ENCODE measurements around the gene PRDM4.
"Not testable (repeated sequence)": the region's sequence is repeated elsewhere in the genome, so short reads cannot be mapped to it uniquely, and the experiment has no call there.

The PRDM4 gene

DNA sequence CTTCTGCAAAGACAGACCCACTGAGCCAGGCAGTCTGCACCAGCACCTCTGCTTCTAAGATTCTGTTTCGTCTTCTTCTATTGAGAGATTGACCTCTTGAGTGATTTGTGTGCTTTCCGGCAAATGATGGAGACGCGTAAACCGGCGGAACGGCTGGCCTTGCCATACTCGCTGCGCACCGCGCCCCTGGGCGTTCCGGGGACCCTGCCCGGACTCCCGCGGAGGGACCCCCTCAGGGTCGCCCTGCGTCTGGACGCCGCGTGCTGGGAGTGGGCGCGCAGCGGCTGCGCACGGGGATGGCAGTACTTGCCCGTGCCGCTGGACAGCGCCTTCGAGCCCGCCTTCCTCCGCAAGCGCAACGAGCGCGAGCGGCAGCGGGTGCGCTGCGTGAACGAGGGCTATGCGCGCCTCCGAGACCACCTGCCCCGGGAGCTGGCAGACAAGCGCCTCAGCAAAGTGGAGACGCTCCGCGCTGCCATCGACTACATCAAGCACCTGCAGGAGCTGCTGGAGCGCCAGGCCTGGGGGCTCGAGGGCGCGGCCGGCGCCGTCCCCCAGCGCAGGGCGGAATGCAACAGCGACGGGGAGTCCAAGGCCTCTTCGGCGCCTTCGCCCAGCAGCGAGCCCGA, 14.3 kb upstream of the PRDM4 start:
- DNase-seq (ENCODE audit: extremely low read depth in 1 of 2, low read depth in 1 of 2), result no peak

GRCh38 chr12:107774349-107775029, 13.6 kb upstream of the PRDM4 start, which contains the start of gene ASCL4:
Gene ASCL4, plus strand, starts transcription at chr12:107774704. Its CDS starts 515 bp downstream, at chr12:107775219.
- DNase-seq (ENCODE audit: extremely low read depth in 1 of 2, low read depth in 1 of 2), result no peak

DNA sequence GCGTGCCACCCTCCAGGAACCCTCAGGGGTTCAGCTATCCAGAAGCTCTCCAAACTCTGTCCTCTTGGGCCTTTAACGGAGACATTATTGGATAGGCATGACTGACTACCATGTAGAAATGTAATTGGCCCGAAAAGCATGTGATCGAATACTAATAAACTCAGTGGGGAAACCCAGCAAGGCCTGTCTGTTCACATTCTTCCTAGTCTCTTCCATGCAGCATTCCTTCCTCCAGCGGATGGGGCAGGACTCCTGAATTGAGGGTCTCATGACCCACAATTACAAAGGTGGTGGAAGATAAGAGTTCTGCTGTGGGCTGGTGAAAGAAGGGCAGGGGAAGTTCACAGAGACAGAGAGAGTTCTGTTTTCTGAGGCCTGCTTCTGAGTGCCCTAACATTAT, 6.5 kb upstream of the PRDM4 start:
- no peak for DNase-seq (ENCODE audit: extremely low read depth in 1 of 2, low read depth in 1 of 2)

- DNase-seq (ENCODE audit: extremely low read depth in 1 of 2, low read depth in 1 of 2), result no peak
Measured at GRCh38 chr12:107765316-107765715, 4.4 kb upstream of the PRDM4 start.

GRCh38 chr12:107764626-107765025, 3.7 kb upstream of the PRDM4 start:
- no peak for DNase-seq (ENCODE audit: extremely low read depth in 1 of 2, low read depth in 1 of 2)

GRCh38 chr12:107762874-107763273, 1.9 kb upstream of the PRDM4 start:
- no peak for DNase-seq (ENCODE audit: extremely low read depth in 1 of 2, low read depth in 1 of 2)

GRCh38 chr12:107761502-107761904, 566 bp upstream of the PRDM4 start:
- DNase-seq (ENCODE audit: extremely low read depth in 1 of 2, low read depth in 1 of 2), result no peak

DNA sequence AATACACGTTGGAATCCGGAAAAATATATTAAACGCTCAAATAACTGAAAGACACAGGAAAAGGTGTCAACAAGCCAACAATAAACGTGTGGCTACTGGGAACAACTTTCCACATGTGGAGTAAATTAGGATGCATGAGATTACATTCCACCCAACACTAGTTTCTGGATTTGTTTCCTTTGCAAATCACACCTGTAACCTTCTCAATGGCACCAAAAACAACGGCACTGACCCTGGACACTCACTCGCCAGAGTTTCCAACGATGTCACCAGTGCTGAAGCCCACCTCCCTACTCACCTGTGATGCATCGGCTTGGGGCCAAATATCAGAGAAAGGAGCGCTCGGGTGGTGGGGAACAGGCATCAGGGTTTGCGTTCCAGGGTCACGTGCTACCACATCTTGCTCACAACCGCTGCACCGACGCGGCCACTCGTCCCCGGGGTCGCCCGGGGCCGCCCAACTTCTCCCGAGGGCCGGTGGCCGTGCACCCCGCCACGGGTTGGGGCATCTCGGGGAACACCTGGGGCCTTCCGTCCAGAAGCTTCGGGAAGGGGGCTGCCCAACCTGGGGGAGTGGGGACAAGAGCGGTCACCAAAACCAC, 629 bp downstream of the PRDM4 start:
- DNase-seq (ENCODE audit: extremely low read depth in 1 of 2, low read depth in 1 of 2), result peak; percentile 11 to 15

DNA sequence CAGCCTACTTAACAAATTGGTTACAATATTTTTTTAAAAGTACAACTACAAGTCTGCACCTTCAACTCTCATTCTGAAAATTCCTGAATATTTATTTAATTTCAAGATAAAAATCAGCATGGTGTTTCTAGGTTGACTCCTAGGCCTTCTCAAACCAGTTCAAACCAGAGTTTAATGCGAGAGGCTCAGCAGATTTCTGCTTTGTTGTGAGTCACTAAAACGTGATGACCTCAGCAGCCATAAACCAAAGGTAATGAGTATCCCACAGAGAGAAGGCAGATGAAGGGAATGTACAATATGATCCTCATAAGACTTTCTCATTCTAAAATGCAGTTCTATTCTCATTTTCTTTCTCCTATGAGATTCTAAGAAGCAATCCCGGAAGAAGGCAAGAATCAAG, 1.5 kb downstream of the PRDM4 start:
- DNase-seq (ENCODE audit: extremely low read depth in 1 of 2, low read depth in 1 of 2), result peak in 1 of 2 donors; percentile 12

DNA sequence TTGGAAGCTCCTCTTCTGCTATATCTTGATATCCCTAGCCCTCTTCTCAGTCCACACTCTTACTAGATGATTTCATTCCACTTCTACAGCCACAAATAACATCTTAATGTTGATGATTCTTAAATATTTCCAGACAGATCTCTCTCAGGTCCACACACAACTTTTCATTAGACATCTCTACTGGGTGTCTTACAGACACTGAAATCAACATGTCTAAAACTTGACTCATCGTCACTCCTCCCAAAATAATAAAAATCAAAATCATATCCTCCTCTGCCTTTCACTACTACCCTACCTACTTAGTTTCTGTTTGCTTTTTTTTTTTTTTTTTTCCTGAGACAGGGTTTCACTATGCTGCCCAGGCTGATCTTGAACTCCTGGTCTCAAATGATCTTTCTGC, 11.9 kb downstream of the PRDM4 start:
- DNase-seq (ENCODE audit: extremely low read depth in 1 of 2, low read depth in 1 of 2), result no peak

- no peak for DNase-seq (ENCODE audit: extremely low read depth in 1 of 2, low read depth in 1 of 2)
Measured at GRCh38 chr12:107748472-107748871, 12.5 kb downstream of the PRDM4 start.

- no peak for DNase-seq (ENCODE audit: extremely low read depth in 1 of 2, low read depth in 1 of 2)
Measured at GRCh38 chr12:107736914-107737313, 24.0 kb downstream of the PRDM4 start.

GRCh38 chr12:107735763-107736162, 25.2 kb downstream of the PRDM4 start:
- DNase-seq (ENCODE audit: extremely low read depth in 1 of 2, low read depth in 1 of 2), result no peak

GRCh38 chr12:107734139-107734538, 26.8 kb downstream of the PRDM4 start:
- DNase-seq (ENCODE audit: extremely low read depth in 1 of 2, low read depth in 1 of 2), result no peak

GRCh38 chr12:107732365-107732764, 28.6 kb downstream of the PRDM4 start:
- DNase-seq (ENCODE audit: extremely low read depth in 1 of 2, low read depth in 1 of 2), result no peak

DNA sequence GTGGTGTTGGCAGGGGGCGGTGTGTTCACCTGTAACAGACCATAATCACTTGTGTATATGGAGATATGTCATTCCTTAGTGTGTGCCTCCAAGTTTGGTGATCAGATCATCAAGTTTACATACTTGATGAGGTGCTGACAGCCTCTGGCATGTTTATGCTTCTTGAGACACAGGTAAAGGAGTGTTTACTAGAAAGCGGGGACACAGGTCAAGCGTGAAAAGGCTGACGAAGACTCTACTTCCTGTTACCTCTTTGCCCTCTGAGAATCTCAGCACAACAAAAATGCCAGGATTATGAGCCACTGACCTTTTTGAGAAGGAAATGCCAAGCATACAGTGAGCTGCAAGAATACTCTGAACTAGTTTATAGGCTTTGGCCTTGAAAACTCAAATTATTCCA, 29.6 kb downstream of the PRDM4 start:
- no peak for DNase-seq (ENCODE audit: extremely low read depth in 1 of 2, low read depth in 1 of 2)

GRCh38 chr12:107730618-107731341, 30.2 kb downstream of the PRDM4 start:
- no peak for DNase-seq (ENCODE audit: extremely low read depth in 1 of 2, low read depth in 1 of 2)

DNA sequence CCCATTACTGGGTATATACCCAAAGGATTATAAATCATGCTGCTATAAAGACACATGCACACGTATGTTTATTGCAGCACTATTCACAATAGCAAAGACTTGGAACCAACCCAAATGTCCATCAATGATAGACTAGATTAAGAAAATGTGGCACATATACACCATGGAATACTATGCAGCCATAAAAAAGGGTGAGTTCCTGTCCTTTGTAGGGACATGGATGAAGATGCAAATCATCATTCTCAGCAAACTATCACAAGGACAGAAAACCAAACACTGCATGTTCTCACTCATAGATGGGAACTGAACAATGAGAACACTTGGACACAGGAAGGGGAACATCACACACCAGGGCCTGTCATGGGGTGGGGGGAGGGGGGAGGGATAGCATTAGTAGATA, 33.2 kb downstream of the PRDM4 start:
- not testable (repeated sequence) for DNase-seq (ENCODE audit: extremely low read depth in 1 of 2, low read depth in 1 of 2)

DNA sequence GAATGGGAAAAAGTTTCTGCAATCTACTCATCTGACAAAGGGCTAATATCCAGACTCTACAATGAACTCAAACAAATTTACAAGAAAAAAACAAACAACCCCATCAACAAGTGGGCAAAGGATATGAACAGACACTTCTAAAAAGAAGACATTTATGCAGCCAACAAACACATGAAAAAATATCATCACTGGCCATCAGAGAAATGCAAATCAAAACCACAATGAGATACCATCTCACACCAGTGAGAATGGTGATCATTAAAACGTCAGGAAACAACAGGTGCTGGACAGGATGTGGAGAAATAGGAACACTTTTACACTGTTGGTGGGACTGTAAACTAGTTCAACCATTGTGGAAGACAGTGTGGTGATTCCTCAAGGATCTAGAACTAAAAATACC, 33.6 kb downstream of the PRDM4 start:
- DNase-seq (ENCODE audit: extremely low read depth in 1 of 2, low read depth in 1 of 2), result not testable (repeated sequence)

GRCh38 chr12:107718606-107719005, 42.3 kb downstream of the PRDM4 start:
- DNase-seq (ENCODE audit: extremely low read depth in 1 of 2, low read depth in 1 of 2), result no peak

- DNase-seq (ENCODE audit: extremely low read depth in 1 of 2, low read depth in 1 of 2), result no peak
Measured at GRCh38 chr12:107715780-107716179, 45.2 kb downstream of the PRDM4 start.

GRCh38 chr12:107705522-107705921, 55.4 kb downstream of the PRDM4 start:
- not testable (repeated sequence) for DNase-seq (ENCODE audit: extremely low read depth in 1 of 2, low read depth in 1 of 2)

All from stimulated activated CD8-positive, alpha-beta memory T cell treated with anti-CD3 and anti-CD28 coated beads, Interleukin-7, amount 100 ng/mL, for 48 hours (primary cell).